OCI-M2 (cell line): ENCODE results near the gene NR2E3.

Experiments
- DNase-seq: peaks from one replicate; lab custom pipeline; 2025; ENCODE audit not compliant: unreplicated experiment; lab: John Stamatoyannopoulos, UW

Gene NR2E3

GRCh38 chr15:71810256-71811035 is at the start of gene NR2E3:
Gene NR2E3, plus strand, starts transcription at chr15:71810554. Its CDS starts 190 bp downstream, at chr15:71810744.
- DNase-seq = no peak

DNA sequence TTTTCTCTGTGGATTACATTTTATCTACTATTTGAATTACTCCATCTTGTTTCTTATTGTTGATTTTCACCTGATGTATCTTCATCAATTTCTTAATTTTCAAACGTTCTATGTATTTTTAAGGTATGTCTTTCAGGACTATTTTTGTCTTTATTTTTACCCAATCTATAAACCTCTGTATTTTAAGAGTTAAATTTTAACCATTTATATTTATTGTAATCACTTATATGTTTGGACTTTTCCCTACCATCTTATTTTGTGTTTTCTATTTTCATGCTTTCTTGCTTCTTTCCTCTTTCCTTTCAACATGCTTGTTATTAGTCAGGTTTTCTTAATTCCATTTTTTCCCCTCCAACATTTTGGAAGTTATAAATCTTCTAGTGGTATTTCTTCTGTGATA is 49.5 kb upstream of the NR2E3 start:
- no peak for DNase-seq

- no peak for DNase-seq
Observed at GRCh38 chr15:71761649-71762048, 48.7 kb upstream of the NR2E3 start.

DNA sequence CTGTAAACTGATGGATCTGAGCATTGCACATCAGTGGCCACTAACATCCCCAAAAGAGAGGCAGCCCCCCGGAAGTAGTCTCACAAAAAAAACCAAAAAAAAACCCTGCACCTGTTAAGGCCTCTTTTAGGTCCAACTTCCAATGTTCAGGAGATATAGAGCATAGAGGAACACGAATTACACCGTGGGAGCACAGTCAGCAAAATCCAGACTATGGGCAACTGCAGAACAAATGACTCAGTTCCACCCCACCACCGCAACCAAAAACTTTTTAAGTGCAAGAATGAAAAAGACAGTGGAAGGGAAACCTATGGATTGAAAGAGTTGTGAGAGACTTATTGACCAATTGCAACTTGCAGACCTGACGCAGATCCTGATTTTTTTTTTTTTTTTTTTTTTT is 42.2 kb upstream of the NR2E3 start:
- DNase-seq = no peak

- no peak for DNase-seq
Observed at GRCh38 chr15:71773206-71773859, 37.0 kb upstream of the NR2E3 start.

GRCh38 chr15:71775856-71776255 is 34.5 kb upstream of the NR2E3 start:
- DNase-seq = no peak

GRCh38 chr15:71776304-71776703 is 34.0 kb upstream of the NR2E3 start:
- DNase-seq = no peak

DNA sequence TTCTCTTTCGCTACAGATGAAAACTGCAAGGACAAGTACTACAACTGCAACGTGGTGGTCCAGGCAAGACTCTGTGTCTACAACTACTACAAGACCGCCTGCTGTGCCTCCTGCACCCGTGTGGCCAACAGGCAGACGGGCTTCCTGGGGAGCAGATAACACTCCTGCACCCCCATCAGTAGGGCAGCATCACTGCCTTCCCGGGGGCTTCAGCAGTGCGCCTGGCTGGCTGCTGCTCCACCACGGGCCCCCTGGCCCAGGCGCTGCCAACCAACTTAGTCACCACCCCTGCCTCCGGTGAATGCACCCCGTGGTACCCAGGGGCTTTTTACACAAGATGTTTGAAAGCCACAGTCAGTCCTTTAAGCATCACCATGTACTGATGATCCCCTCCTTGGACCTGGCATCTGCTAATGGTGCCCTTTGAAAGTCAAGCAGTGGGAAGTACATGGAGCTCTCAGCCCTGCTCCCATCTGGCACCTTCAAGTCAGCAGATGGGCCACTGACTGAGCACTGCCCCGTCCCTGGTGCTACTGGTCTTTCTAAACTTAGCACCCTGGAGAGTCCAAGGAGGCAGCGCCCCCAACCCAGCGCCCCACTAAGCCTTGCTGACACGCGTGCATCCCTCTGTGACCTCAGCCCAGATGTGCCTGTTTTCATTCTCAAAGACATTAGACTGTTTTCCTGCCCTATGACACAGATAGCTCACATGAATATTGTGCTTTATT is 33.0 kb upstream of the NR2E3 start:
- no peak for DNase-seq

DNA sequence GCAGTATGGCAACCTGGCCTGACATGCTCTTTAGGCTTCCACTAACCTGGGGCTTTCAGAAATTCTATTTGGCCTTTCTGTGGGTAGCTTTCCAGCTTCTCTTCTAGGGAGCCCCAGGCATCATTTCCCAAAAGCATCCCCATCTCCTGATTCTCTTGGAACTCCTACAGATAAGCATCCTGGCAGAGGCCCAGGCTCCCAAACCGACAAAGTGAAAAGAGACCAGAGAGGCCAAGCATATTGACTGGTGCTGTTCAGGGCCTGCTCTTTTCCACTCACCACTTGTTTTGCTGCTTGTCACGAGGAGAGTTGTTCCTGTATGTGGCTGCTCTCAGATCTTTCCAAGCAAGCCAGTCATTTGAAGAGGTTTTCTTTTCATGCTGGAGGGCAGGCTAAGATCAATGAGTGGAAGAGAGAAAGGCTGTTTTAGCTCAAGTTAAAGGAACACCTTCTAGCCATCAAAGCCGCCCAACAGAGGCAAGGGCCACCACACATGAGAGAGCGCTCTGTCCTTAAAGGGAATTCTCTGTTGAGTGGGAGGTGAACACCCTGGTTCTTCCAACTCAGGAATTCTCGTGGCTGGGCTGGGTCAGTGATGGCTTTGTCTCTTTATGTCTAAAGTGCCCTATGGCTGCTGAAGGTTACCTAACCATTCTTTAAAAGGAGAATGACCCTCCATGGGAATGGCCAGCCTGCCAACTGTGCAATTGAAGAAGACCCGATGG is 31.1 kb upstream of the NR2E3 start:
- no peak for DNase-seq

- no peak for DNase-seq
Observed at GRCh38 chr15:71780115-71780976, 30.0 kb upstream of the NR2E3 start.

DNA sequence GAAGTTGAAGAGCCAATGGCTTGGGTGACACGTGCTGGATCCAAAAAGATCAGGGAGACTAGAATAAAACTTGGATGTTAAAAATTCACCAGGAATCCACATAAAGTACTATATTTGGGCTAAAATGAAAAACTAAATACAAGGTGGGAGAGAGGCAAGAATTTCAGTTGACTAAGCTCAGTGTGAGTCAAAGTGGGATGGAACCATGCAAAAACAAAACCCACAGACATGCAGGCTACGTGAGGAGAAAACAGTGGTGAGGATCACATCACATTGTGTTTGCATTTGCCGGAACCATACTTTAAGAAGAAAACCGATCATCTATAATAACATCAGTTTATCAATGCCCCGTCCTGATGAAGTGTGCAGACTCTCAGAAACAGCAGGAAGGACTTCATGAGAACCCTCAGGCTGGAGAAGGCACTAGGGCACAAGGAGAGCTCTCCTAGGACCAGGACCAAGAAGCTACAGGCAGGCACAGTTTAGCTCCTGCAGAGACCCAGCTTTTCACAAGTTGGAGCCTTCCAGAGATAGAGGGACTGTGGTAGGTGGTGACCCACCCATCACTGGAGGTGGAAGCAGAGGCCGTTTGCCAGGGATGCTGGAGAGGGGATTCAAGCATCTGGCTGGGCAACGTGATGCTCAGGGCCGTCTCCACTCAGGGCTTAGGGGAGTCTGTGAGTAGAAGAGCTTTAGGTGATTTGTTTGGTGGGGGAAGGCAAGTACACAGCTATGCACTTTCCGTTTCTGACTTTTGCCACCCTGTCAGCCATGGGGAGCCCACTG is 29.0 kb upstream of the NR2E3 start:
- DNase-seq = no peak

GRCh38 chr15:71781965-71782265 is 28.4 kb upstream of the NR2E3 start:
- DNase-seq = no peak

DNA sequence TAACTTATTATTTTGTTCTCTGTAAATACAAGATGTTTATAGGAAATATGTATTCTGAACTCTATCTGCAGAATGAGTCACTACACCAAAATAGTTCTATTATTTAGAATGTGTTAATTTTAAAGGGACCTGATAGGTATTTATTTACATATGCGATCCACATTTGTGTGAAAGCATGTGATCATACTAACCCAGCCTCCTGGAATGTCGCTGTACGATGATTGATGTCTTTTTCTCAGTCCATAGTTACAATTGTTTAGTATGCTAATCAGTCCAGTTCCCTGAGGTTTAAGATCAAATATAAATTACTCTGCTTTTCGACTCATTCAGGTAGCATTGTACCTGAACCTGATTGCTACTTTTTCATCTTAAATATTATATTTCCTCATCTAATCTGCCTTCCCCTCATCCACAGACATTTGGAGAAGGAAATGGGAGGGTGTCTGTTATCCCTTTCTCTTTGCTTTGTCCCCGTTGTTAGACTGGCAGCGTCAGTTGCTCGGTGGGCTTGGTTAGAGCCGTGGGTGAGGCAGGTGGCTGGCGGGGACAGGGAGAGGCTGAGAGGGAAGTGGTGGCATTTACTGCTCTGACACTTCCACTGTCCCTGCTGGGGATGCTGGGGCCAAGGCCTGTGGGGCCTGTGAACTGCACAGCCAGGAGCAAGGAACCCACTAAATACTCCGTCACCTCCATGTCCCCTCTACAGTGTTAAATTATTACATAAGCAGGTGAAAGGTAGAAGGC is 27.8 kb upstream of the NR2E3 start:
- DNase-seq = no peak

- no peak for DNase-seq
Observed at GRCh38 chr15:71784719-71785118, 25.6 kb upstream of the NR2E3 start.

GRCh38 chr15:71785996-71786395 is 24.4 kb upstream of the NR2E3 start:
- no peak for DNase-seq

GRCh38 chr15:71786673-71787072 is 23.7 kb upstream of the NR2E3 start:
- DNase-seq = no peak

GRCh38 chr15:71788646-71789579 is 21.4 kb upstream of the NR2E3 start:
- DNase-seq = no peak

GRCh38 chr15:71789616-71790015 is 20.7 kb upstream of the NR2E3 start:
- no peak for DNase-seq
